Neural crest cell (in vitro differentiated cells): ENCODE results near the gene WASF1. TPM values are rescaled to one million over a fixed set of nuclear protein-coding genes. Genes with fewer than 3 reads are reported as not detected.

Source experiments
- DNase-seq: peaks from one replicate; pipeline ENCODE4 v3.0.0; 2021; ENCODE audit warnings: low read depth, mixed read lengths, low spot score
- H3K27ac Mint-ChIP-seq: one replicate; pipeline ENCODE4 v1.8.0; 2021; ENCODE audit warnings: mild to moderate bottlenecking, mixed read lengths; ENCODE audit not compliant: unreplicated experiment
- H3K27me3 Mint-ChIP-seq: 2 replicates; pipeline ENCODE4 v1.8.0; 2021; ENCODE audit warnings: low read depth, mild to moderate bottlenecking, mixed read lengths
- H3K36me3 Mint-ChIP-seq: 2 replicates; pipeline ENCODE4 v1.8.0; 2021; ENCODE audit warnings: low read depth, mild to moderate bottlenecking, mixed read lengths
- H3K4me1 Mint-ChIP-seq: 2 replicates; pipeline ENCODE4 v1.8.0; 2021; ENCODE audit warnings: mixed read lengths
- H3K4me3 Mint-ChIP-seq: one replicate; pipeline ENCODE4 v1.8.0; 2021; ENCODE audit warnings: mild to moderate bottlenecking, mixed read lengths
- H3K9me3 Mint-ChIP-seq: 2 replicates; pipeline ENCODE4 v1.8.0; 2021; ENCODE audit warnings: mixed read lengths
- total RNA-seq: library from RNA; stranded (reverse); gene quantifications from 2 replicates; pipeline ENCODE4 v1.2.1, GENCODE V29; 2021
- TF ChIP-seq, protein P1 (sequence below): fragments of 200-600 bp; sonication (generic); conservative IDR thresholded peaks from 2 replicates; pipeline ENCODE4 v1.5.0; 2021; ENCODE audit warnings: antibody characterized with exemption, mild to moderate bottlenecking

Gene WASF1
- total RNA-seq, 1 donor from 2014 or later, result 48.9 TPM

- Mint-ChIP-seq H3K27ac (no peak overlapping the region), H3K36me3 (peaks cover 14% of the 10 kb centered on the region), H3K9me3 (no peaks in the 10 kb centered on the region), H3K4me3 (no peak overlapping the region), H3K27me3 (no peaks in the 10 kb centered on the region), H3K4me1 (peaks cover 34% of the 10 kb centered on the region)
- TF ChIP-seq, protein P1, sequence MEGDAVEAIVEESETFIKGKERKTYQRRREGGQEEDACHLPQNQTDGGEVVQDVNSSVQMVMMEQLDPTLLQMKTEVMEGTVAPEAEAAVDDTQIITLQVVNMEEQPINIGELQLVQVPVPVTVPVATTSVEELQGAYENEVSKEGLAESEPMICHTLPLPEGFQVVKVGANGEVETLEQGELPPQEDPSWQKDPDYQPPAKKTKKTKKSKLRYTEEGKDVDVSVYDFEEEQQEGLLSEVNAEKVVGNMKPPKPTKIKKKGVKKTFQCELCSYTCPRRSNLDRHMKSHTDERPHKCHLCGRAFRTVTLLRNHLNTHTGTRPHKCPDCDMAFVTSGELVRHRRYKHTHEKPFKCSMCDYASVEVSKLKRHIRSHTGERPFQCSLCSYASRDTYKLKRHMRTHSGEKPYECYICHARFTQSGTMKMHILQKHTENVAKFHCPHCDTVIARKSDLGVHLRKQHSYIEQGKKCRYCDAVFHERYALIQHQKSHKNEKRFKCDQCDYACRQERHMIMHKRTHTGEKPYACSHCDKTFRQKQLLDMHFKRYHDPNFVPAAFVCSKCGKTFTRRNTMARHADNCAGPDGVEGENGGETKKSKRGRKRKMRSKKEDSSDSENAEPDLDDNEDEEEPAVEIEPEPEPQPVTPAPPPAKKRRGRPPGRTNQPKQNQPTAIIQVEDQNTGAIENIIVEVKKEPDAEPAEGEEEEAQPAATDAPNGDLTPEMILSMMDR, result no peak
- no peak for DNase-seq
Observed at GRCh38 chr6:110098511-110099116, 80.9 kb downstream of the WASF1 start.

GRCh38 chr6:110097443-110097842 lies 82.0 kb downstream of the WASF1 start:
- Mint-ChIP-seq H3K9me3 (no peaks in the 10 kb centered on the region), H3K36me3 (peaks cover 18% of the 10 kb centered on the region), H3K4me3 (peak overlapping the region; percentile 19), H3K4me1 (peaks cover 34% of the 10 kb centered on the region), H3K27me3 (no peaks in the 10 kb centered on the region), H3K27ac (no peak overlapping the region)
- TF ChIP-seq, protein P1, result no peak
- no peak for DNase-seq

GRCh38 chr6:110095935-110096334 lies 83.5 kb downstream of the WASF1 start:
- DNase-seq, result no peak
- TF ChIP-seq, protein P1, result no peak
- H3K4me3 Mint-ChIP-seq, result no peak overlapping the region
- H3K27me3 Mint-ChIP-seq, result no peaks in the 10 kb centered on the region
- H3K9me3 Mint-ChIP-seq, result no peaks in the 10 kb centered on the region
- H3K4me1 Mint-ChIP-seq, result peaks cover 34% of the 10 kb centered on the region
- H3K36me3 Mint-ChIP-seq, result peaks cover 21% of the 10 kb centered on the region
- no peak overlapping the region for H3K27ac Mint-ChIP-seq

GRCh38 chr6:110095101-110095500 lies 84.4 kb downstream of the WASF1 start:
- Mint-ChIP-seq H3K9me3 (no peaks in the 10 kb centered on the region), H3K27me3 (no peaks in the 10 kb centered on the region), H3K4me1 (peaks cover 34% of the 10 kb centered on the region), H3K36me3 (peaks cover 22% of the 10 kb centered on the region), H3K4me3 (no peak overlapping the region), H3K27ac (no peak overlapping the region)
- TF ChIP-seq, protein P1, result no peak
- DNase-seq, result no peak

- Mint-ChIP-seq H3K4me3 (no peak overlapping the region), H3K36me3 (peaks cover 25% of the 10 kb centered on the region), H3K9me3 (no peaks in the 10 kb centered on the region), H3K4me1 (peaks cover 34% of the 10 kb centered on the region), H3K27ac (no peak overlapping the region), H3K27me3 (no peaks in the 10 kb centered on the region)
- DNase-seq, result no peak
- TF ChIP-seq, protein P1, result no peak
Observed at GRCh38 chr6:110093981-110094380, 85.5 kb downstream of the WASF1 start.
